CD4-positive, alpha-beta T cell (primary cell): ENCODE data around the gene FXYD4. TPM values are rescaled to one million over a fixed set of nuclear protein-coding genes. Genes with fewer than 3 reads are reported as not detected.
A peak's percentile ranks its signal among the peaks of the same experiment; 100 is the strongest.

Experiments
- ATAC-seq: fragments of 200-7000 bp; cut with Tn5 transposase; one replicate; pipeline ENCODE4 v1.10.0; 2022; ENCODE audit warnings: mild to moderate bottlenecking; ENCODE audit not compliant: poor library complexity
- CTCF ChIA-PET: fragments of 350-600 bp; sonication (Branson Sonifier 250); formaldehyde crosslinking; loops from one replicate; lab custom pipeline; 2021; ENCODE audit warnings: antibody characterized with exemption, inconsistent platforms; lab: Charles Lee
- POLR2A ChIA-PET: fragments of 350-600 bp; sonication (Branson Sonifier 250); formaldehyde crosslinking; loops from one replicate; lab custom pipeline; 2021; ENCODE audit warnings: antibody characterized with exemption, inconsistent platforms; lab: Charles Lee
- DNase-seq, 14 experiments: peaks; one replicate each; pipeline ENCODE4 v3.0.0-alpha.2; 2013 to 2020; ENCODE audit warnings: mixed read lengths in 2 of 14
- H3K27ac ChIP-seq, 2 donors: one replicate each; pipeline versions ENCODE4 v1.5.1 to v1.7.0; 2013; ENCODE audit warnings: low read length in 2 of 2, low read depth in 1 of 2, mild to moderate bottlenecking in 1 of 2
- H3K27me3 ChIP-seq, 2 experiments: 1 replicate in 1 of 2; 2 replicates in 1 of 2; pipeline versions ENCODE4 v1.6.1 to v1.7.0; 2013; ENCODE audit warnings: low read length in 2 of 2, control low read depth in 1 of 2, mild to moderate bottlenecking in 1 of 2, moderate library complexity in 1 of 2; ENCODE audit not compliant: insufficient read depth in 2 of 2, control insufficient read depth in 1 of 2
- H3K36me3 ChIP-seq: one replicate; pipeline ENCODE4 v1.6.1; 2013; ENCODE audit warnings: low read length, control low read depth; ENCODE audit not compliant: insufficient read depth
- H3K4me1 ChIP-seq: one replicate; pipeline ENCODE4 v1.6.1; 2013; ENCODE audit warnings: low read length, control low read depth; ENCODE audit not compliant: insufficient read depth
- H3K4me3 ChIP-seq: one replicate; pipeline ENCODE4 v1.5.1; 2013; ENCODE audit warnings: mild to moderate bottlenecking, low read length, moderate library complexity
- H3K9me3 ChIP-seq, 2 experiments: 1 replicate in 1 of 2; 2 replicates in 1 of 2; pipeline versions ENCODE4 v1.6.1 to v1.7.0; 2013; ENCODE audit warnings: low read length in 2 of 2, mild to moderate bottlenecking in 2 of 2, control low read depth in 1 of 2, moderate library complexity in 1 of 2; ENCODE audit not compliant: control insufficient read depth in 1 of 2, insufficient read depth in 1 of 2
- H3K27ac Mint-ChIP-seq: one replicate; pipeline ENCODE4 v1.8.0; 2020; ENCODE audit warnings: mixed read lengths
- H3K27me3 Mint-ChIP-seq: one replicate; pipeline ENCODE4 v1.8.0; 2021; ENCODE audit warnings: mixed read lengths
- H3K36me3 Mint-ChIP-seq: one replicate; pipeline ENCODE4 v1.8.0; 2021; ENCODE audit warnings: low read depth, mixed read lengths
- H3K4me1 Mint-ChIP-seq: one replicate; pipeline ENCODE4 v1.8.0; 2021; ENCODE audit warnings: low read depth, mixed read lengths
- H3K4me3 Mint-ChIP-seq: one replicate; pipeline ENCODE4 v1.8.0; 2020; ENCODE audit warnings: mild to moderate bottlenecking, mixed read lengths
- H3K9me3 Mint-ChIP-seq: one replicate; pipeline ENCODE4 v1.8.0; 2020; ENCODE audit warnings: mixed read lengths
- CTCF ChIP-seq: fragments of 200-600 bp; IDR thresholded peaks from one replicate; pipeline ENCODE4 v1.8.0; 2022; ENCODE audit warnings: antibody characterized with exemption, mild to moderate bottlenecking
- intact Hi-C, 2 experiments: fragments of 100-400 bp; cut with DNase I in 1 of 2; cut with micrococcal nuclease in 1 of 2; formaldehyde crosslinking; loops; one replicate each; pipeline versions ENCODE4 v1.15.1 to v1.9.0; 2023 to 2025; cut with DNase I, micrococcal nuclease
- total RNA-seq, 174 experiments: library from RNA in 2 of 174; stranded (reverse) in 2 of 174; gene quantifications; one replicate each; pipeline ENCODE4 v1.2.3 and lab custom pipeline; 2021 to 2026

FXYD4 gene
- total RNA-seq, 2 experiments from 2014 or later = not detected

GRCh38 chr10:43386981-43387677, 15.7 kb downstream of the FXYD4 start:
- no peaks in the 10 kb centered on the region for H3K27me3 Mint-ChIP-seq
- intact Hi-C loops = no loop called here
- Histone ChIP-seq H3K4me1 (peaks cover 36% of the 10 kb centered on the region), H3K27ac (peak overlapping the region in 1 of 2 donors; percentile 14), H3K4me3 (no peak overlapping the region), H3K27me3 (no peaks in the 10 kb centered on the region), H3K9me3 (no peaks in the 10 kb centered on the region), H3K36me3 (peaks cover 77% of the 10 kb centered on the region)
- H3K27ac Mint-ChIP-seq = peak overlapping the region; percentile 82
- no peak for ATAC-seq
- no peak overlapping the region for H3K4me3 Mint-ChIP-seq
- ChIA-PET CTCF (interaction anchor here (0.5 kb wide), 1 partner anchor 21 kb away, joined by 3 read pairs; no protein-coding TSS in a partner anchor), POLR2A (no interaction called here)
- no peak for DNase-seq
- H3K36me3 Mint-ChIP-seq = peaks cover 78% of the 10 kb centered on the region
- no peaks in the 10 kb centered on the region for H3K9me3 Mint-ChIP-seq
- TF ChIP-seq CTCF = no peak
- peaks cover 50% of the 10 kb centered on the region for H3K4me1 Mint-ChIP-seq

- CTCF ChIA-PET = interaction anchor here (0.5 to 1.0 kb wide), 2 partner anchors 21 to 94 kb away, joined by 3 read pairs; no protein-coding TSS in a partner anchor
Observed at GRCh38 chr10:43387678-43388032, 16.2 kb downstream of the FXYD4 start.

GRCh38 chr10:43389867-43390266, 18.4 kb downstream of the FXYD4 start:
- TF ChIP-seq CTCF = no peak
- Mint-ChIP-seq H3K4me1 (peaks cover 72% of the 10 kb centered on the region), H3K27me3 (no peaks in the 10 kb centered on the region), H3K36me3 (peaks cover 95% of the 10 kb centered on the region), H3K9me3 (no peaks in the 10 kb centered on the region), H3K27ac (peak overlapping the region; percentile 82), H3K4me3 (no peak overlapping the region)
- intact Hi-C loops = loop anchor here (1.0 to 10.0 kb wide), 3 partner anchors 72 to 185 kb away; partner anchors contain the start of gene ZNF239 (in 1 of the 2)
- ATAC-seq (no peak), DNase-seq (no peak)
- peaks cover 97% of the 10 kb centered on the region for H3K36me3 ChIP-seq
- H3K27ac ChIP-seq = peak overlapping the region in 1 of 2 donors; percentile 7
- CTCF ChIA-PET = interaction anchor here (1.0 to 1.6 kb wide), 3 partner anchors 18 to 72 kb away, joined by 4 to 11 read pairs (median 5); no protein-coding TSS in a partner anchor
- peaks cover 59% of the 10 kb centered on the region for H3K4me1 ChIP-seq
- POLR2A ChIA-PET = interaction anchor here (0.6 to 0.8 kb wide), 2 partner anchors 19 to 30 kb away, joined by 3 read pairs; partner anchors contain the start of gene HNRNPF
- no peak overlapping the region for H3K4me3 ChIP-seq
- no peaks in the 10 kb centered on the region for H3K9me3 ChIP-seq
- H3K27me3 ChIP-seq = no peaks in the 10 kb centered on the region

More at GRCh38 chr10:43387678-43388032, 16.2 kb downstream of the FXYD4 start:
- no peaks in the 10 kb centered on the region for H3K27me3 ChIP-seq
- POLR2A ChIA-PET = interaction anchor here (0.7 kb wide), 1 partner anchor 18 kb away, joined by 3 read pairs; no protein-coding TSS in a partner anchor
- DNase-seq = no peak
- peaks cover 40% of the 10 kb centered on the region for H3K4me1 ChIP-seq
- Mint-ChIP-seq H3K9me3 (no peaks in the 10 kb centered on the region), H3K4me3 (no peak overlapping the region), H3K4me1 (peaks cover 55% of the 10 kb centered on the region), H3K27ac (peak overlapping the region; percentile 82), H3K27me3 (no peaks in the 10 kb centered on the region), H3K36me3 (peaks cover 83% of the 10 kb centered on the region)
- intact Hi-C loops = no loop called here
- peaks cover 82% of the 10 kb centered on the region for H3K36me3 ChIP-seq
- H3K9me3 ChIP-seq = no peaks in the 10 kb centered on the region
- peak overlapping the region in 1 of 2 donors; percentile 14 for H3K27ac ChIP-seq
- TF ChIP-seq CTCF = no peak
- no peak for ATAC-seq
- H3K4me3 ChIP-seq = no peak overlapping the region
